GM18868 (cell line): Measurements from ENCODE around the gene TMEM240.
"Not testable (repeated sequence)": the region's sequence is repeated elsewhere in the genome, so short reads cannot be mapped to it uniquely, and the experiment has no call there.

Source experiments
- ATAC-seq: cut with Tn5 transposase; IDR thresholded peaks from one replicate; pipeline ENCODE4 v1.9.1; 2021; ENCODE audit warnings: mild to moderate bottlenecking, moderate library complexity; ENCODE audit not compliant: unreplicated experiment

Gene TMEM240

GRCh38 chr1:1527092-1527816 lies 13.2 kb downstream of the TMEM240 start:
- no peak for ATAC-seq

- ATAC-seq: not testable (repeated sequence)
These were observed 13.9 kb downstream of the TMEM240 start for GRCh38 chr1:1526476-1526875.

- ATAC-seq: not testable (repeated sequence)
These were observed 15.6 kb downstream of the TMEM240 start for GRCh38 chr1:1524750-1525383.

- not testable (repeated sequence) for ATAC-seq
These were observed 16.8 kb downstream of the TMEM240 start for GRCh38 chr1:1523651-1524050.

- ATAC-seq: not testable (repeated sequence)
These were observed 17.2 kb downstream of the TMEM240 start for GRCh38 chr1:1523226-1523625.

- not testable (repeated sequence) for ATAC-seq
These were observed 17.9 kb downstream of the TMEM240 start for GRCh38 chr1:1522536-1522935.

GRCh38 chr1:1521331-1521730 lies 19.1 kb downstream of the TMEM240 start:
- no peak for ATAC-seq

GRCh38 chr1:1519805-1520505 lies 20.5 kb downstream of the TMEM240 start:
- not testable (repeated sequence) for ATAC-seq

GRCh38 chr1:1518621-1519007 lies 21.8 kb downstream of the TMEM240 start:
- not testable (repeated sequence) for ATAC-seq

GRCh38 chr1:1517973-1518620 lies 22.3 kb downstream of the TMEM240 start:
- ATAC-seq: no peak

- not testable (repeated sequence) for ATAC-seq
These were observed 23.5 kb downstream of the TMEM240 start for GRCh38 chr1:1516923-1517322.

- not testable (repeated sequence) for ATAC-seq
These were observed 26.0 kb downstream of the TMEM240 start for GRCh38 chr1:1514376-1514775.

GRCh38 chr1:1513675-1514074 lies 26.7 kb downstream of the TMEM240 start:
- not testable (repeated sequence) for ATAC-seq

- ATAC-seq: peak; percentile 10
These were observed 28.0 kb downstream of the TMEM240 start for GRCh38 chr1:1512425-1512824.

GRCh38 chr1:1511533-1512285 lies 28.7 kb downstream of the TMEM240 start, which contains the start of gene ATAD3A:
Gene ATAD3A, plus strand, starts transcription at chr1:1512162. Its CDS starts 107 bp downstream, at chr1:1512269.
- ATAC-seq: peak; percentile 84

- ATAC-seq: no peak
These were observed 29.4 kb downstream of the TMEM240 start for GRCh38 chr1:1510912-1511532.

GRCh38 chr1:1509465-1509850 lies 31.0 kb downstream of the TMEM240 start:
- not testable (repeated sequence) for ATAC-seq

- not testable (repeated sequence) for ATAC-seq
These were observed 31.5 kb downstream of the TMEM240 start for GRCh38 chr1:1508775-1509464.

GRCh38 chr1:1507305-1507704 lies 33.1 kb downstream of the TMEM240 start:
- no peak for ATAC-seq
